Skeletal muscle satellite cell (primary cell): ENCODE measurements around the gene ABCA10.
"Not testable (repeated sequence)": the region's sequence is repeated elsewhere in the genome, so short reads cannot be mapped to it uniquely, and the experiment has no call there.

Source experiments
- H3K27me3 ChIP-seq: 2 replicates; pipeline ENCODE4 v1.7.0; 2013; ENCODE audit warnings: low read length; ENCODE audit not compliant: control insufficient read depth, insufficient read depth
- H3K36me3 ChIP-seq: 2 replicates; pipeline ENCODE4 v1.7.0; 2013; ENCODE audit warnings: mild to moderate bottlenecking, control low read depth, low read length; ENCODE audit not compliant: insufficient read depth
- H3K4me1 ChIP-seq: 2 replicates; pipeline ENCODE4 v1.7.0; 2013; ENCODE audit warnings: low read length; ENCODE audit not compliant: control insufficient read depth, insufficient read depth
- H3K4me2 ChIP-seq: 2 replicates; pipeline ENCODE4 v1.7.0; 2013; ENCODE audit warnings: mild to moderate bottlenecking, low read length
- H3K4me3 ChIP-seq: 2 replicates; pipeline ENCODE4 v1.7.0; 2013; ENCODE audit warnings: low read length
- H3K9ac ChIP-seq: 2 replicates; pipeline ENCODE4 v1.7.0; 2013; ENCODE audit warnings: mild to moderate bottlenecking, low read depth, low read length, moderate library complexity
- H3K9me3 ChIP-seq: replicated peaks from 2 replicates; pipeline ENCODE4 v1.7.0; 2013; ENCODE audit warnings: mild to moderate bottlenecking, control low read depth, low read length

Gene ABCA10

GRCh38 chr17:69187294-69187693 lies 41.3 kb downstream of the ABCA10 start:
- H3K4me1 ChIP-seq, result no peaks in the 10 kb centered on the region
- no peak overlapping the region for H3K4me2 ChIP-seq
- no peaks in the 10 kb centered on the region for H3K36me3 ChIP-seq
- no peak overlapping the region for H3K9ac ChIP-seq
- no peaks in the 10 kb centered on the region for H3K9me3 ChIP-seq
- H3K27me3 ChIP-seq, result no peaks in the 10 kb centered on the region
- no peak overlapping the region for H3K4me3 ChIP-seq

- Histone ChIP-seq H3K4me1 (peaks cover 20% of the 10 kb centered on the region), H3K36me3 (no peaks in the 10 kb centered on the region), H3K9ac (no peak overlapping the region), H3K9me3 (no peaks in the 10 kb centered on the region), H3K27me3 (no peaks in the 10 kb centered on the region), H3K4me2 (no peak overlapping the region), H3K4me3 (no peak overlapping the region)
Observed at GRCh38 chr17:69179227-69179952, 49.2 kb downstream of the ABCA10 start.

GRCh38 chr17:69176457-69176795 lies 52.2 kb downstream of the ABCA10 start:
- Histone ChIP-seq H3K36me3 (no peaks in the 10 kb centered on the region), H3K9ac (no peak overlapping the region), H3K4me2 (no peak overlapping the region), H3K4me1 (peaks cover 20% of the 10 kb centered on the region), H3K27me3 (no peaks in the 10 kb centered on the region), H3K4me3 (no peak overlapping the region), H3K9me3 (no peaks in the 10 kb centered on the region)

GRCh38 chr17:69175625-69176456 lies 52.8 kb downstream of the ABCA10 start:
- Histone ChIP-seq H3K4me3 (no peak overlapping the region), H3K4me1 (peaks cover 20% of the 10 kb centered on the region), H3K27me3 (no peaks in the 10 kb centered on the region), H3K9ac (no peak overlapping the region), H3K36me3 (no peaks in the 10 kb centered on the region), H3K4me2 (peak overlapping the region; percentile 7), H3K9me3 (no peaks in the 10 kb centered on the region)

GRCh38 chr17:69175262-69175624 lies 53.4 kb downstream of the ABCA10 start:
- Histone ChIP-seq H3K4me1 (peaks cover 20% of the 10 kb centered on the region), H3K9me3 (no peaks in the 10 kb centered on the region), H3K4me2 (peak overlapping the region; percentile 3), H3K4me3 (no peak overlapping the region), H3K9ac (no peak overlapping the region), H3K36me3 (no peaks in the 10 kb centered on the region), H3K27me3 (no peaks in the 10 kb centered on the region)

- Histone ChIP-seq H3K4me2 (no peak overlapping the region), H3K9me3 (no peaks in the 10 kb centered on the region), H3K27me3 (no peaks in the 10 kb centered on the region), H3K4me3 (no peak overlapping the region), H3K4me1 (peaks cover 20% of the 10 kb centered on the region), H3K36me3 (no peaks in the 10 kb centered on the region), H3K9ac (no peak overlapping the region)
Observed at GRCh38 chr17:69173118-69173517, 55.5 kb downstream of the ABCA10 start.

GRCh38 chr17:69170377-69170776 lies 58.2 kb downstream of the ABCA10 start:
- Histone ChIP-seq H3K4me2 (no peak overlapping the region), H3K36me3 (no peaks in the 10 kb centered on the region), H3K9me3 (no peaks in the 10 kb centered on the region), H3K27me3 (no peaks in the 10 kb centered on the region), H3K4me1 (peaks cover 7% of the 10 kb centered on the region), H3K4me3 (no peak overlapping the region), H3K9ac (no peak overlapping the region)

GRCh38 chr17:69168642-69169041 lies 60.0 kb downstream of the ABCA10 start:
- H3K4me2 ChIP-seq, H3K36me3 ChIP-seq, H3K27me3 ChIP-seq, H3K9ac ChIP-seq, H3K4me3 ChIP-seq, H3K4me1 ChIP-seq, H3K9me3 ChIP-seq: not testable (repeated sequence)

- Histone ChIP-seq H3K27me3 (no peaks in the 10 kb centered on the region), H3K4me3 (no peak overlapping the region), H3K4me1 (no peaks in the 10 kb centered on the region), H3K9ac (no peak overlapping the region), H3K9me3 (no peaks in the 10 kb centered on the region), H3K36me3 (no peaks in the 10 kb centered on the region), H3K4me2 (no peak overlapping the region)
Observed at GRCh38 chr17:69166957-69167356, 61.7 kb downstream of the ABCA10 start.

- Histone ChIP-seq H3K27me3 (no peaks in the 10 kb centered on the region), H3K4me3 (no peak overlapping the region), H3K4me2 (no peak overlapping the region), H3K4me1 (no peaks in the 10 kb centered on the region), H3K36me3 (no peaks in the 10 kb centered on the region), H3K9ac (no peak overlapping the region), H3K9me3 (no peaks in the 10 kb centered on the region)
Observed at GRCh38 chr17:69164206-69164605, 64.4 kb downstream of the ABCA10 start.

GRCh38 chr17:69159418-69159817 lies 69.2 kb downstream of the ABCA10 start:
- H3K4me1 ChIP-seq, result no peaks in the 10 kb centered on the region
- no peaks in the 10 kb centered on the region for H3K36me3 ChIP-seq
- no peaks in the 10 kb centered on the region for H3K9me3 ChIP-seq
- H3K4me3 ChIP-seq, result no peak overlapping the region
- H3K9ac ChIP-seq, result no peak overlapping the region
- no peak overlapping the region for H3K4me2 ChIP-seq
- no peaks in the 10 kb centered on the region for H3K27me3 ChIP-seq

- Histone ChIP-seq H3K4me1 (no peaks in the 10 kb centered on the region), H3K27me3 (no peaks in the 10 kb centered on the region), H3K36me3 (no peaks in the 10 kb centered on the region), H3K4me3 (no peak overlapping the region), H3K4me2 (no peak overlapping the region), H3K9me3 (no peaks in the 10 kb centered on the region), H3K9ac (no peak overlapping the region)
Observed at GRCh38 chr17:69154267-69154666, 74.4 kb downstream of the ABCA10 start.
